ENCODE data around the gene ABCG8. TPM values are rescaled to one million over a fixed set of nuclear protein-coding genes. Genes with fewer than 3 reads are reported as not detected.

The ABCG8 gene
- total RNA-seq, 1 donor from 2014 or later = not detected

DNA sequence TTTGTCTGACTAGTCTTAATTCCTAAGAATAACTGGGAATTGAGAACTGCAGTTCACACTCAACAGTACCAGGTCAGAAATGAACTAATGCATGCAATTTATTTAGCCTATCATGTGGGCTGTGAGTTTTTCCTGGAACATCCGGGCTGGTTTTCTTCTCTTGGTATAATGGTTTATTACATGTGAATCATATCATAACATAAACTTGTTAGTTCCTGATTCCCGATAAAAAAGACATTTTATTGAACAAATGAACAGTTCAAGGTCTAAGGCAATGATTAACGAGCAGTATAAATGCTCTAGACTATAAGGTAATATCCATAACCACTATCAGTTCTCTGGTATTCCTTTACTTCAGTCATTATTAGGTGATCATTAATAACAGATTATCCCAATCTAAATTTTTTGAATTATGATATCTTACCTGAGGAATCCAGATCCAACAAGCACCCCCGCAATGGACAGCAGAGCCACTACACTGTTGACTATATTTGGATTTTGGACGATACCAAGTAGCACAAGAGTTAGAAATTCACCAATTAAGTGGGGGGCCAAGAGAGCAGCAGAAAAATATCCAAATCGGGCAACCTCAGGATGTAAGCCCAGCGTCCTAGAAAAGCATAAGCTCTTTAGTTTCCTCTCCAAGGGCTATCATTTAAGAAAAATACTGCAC lies 19.1 kb upstream of the ABCG8 start:
- no peak overlapping the region for H3K4me3 ChIP-seq
- H3K4me1 ChIP-seq = no peaks in the 10 kb centered on the region
- no peaks in the 10 kb centered on the region for H3K9me3 ChIP-seq
- intact Hi-C loops (cut with DNase I) = no loop called here
- H3K36me3 ChIP-seq = no peaks in the 10 kb centered on the region
- H3K27ac ChIP-seq = no peak overlapping the region
- no peak for DNase-seq (ENCODE audit: low spot score in 2 of 2)
- TF ChIP-seq, protein P1, sequence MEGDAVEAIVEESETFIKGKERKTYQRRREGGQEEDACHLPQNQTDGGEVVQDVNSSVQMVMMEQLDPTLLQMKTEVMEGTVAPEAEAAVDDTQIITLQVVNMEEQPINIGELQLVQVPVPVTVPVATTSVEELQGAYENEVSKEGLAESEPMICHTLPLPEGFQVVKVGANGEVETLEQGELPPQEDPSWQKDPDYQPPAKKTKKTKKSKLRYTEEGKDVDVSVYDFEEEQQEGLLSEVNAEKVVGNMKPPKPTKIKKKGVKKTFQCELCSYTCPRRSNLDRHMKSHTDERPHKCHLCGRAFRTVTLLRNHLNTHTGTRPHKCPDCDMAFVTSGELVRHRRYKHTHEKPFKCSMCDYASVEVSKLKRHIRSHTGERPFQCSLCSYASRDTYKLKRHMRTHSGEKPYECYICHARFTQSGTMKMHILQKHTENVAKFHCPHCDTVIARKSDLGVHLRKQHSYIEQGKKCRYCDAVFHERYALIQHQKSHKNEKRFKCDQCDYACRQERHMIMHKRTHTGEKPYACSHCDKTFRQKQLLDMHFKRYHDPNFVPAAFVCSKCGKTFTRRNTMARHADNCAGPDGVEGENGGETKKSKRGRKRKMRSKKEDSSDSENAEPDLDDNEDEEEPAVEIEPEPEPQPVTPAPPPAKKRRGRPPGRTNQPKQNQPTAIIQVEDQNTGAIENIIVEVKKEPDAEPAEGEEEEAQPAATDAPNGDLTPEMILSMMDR (IDR thresholded peaks at IDR 0.05) = no peak
- no peaks in the 10 kb centered on the region for H3K27me3 ChIP-seq

DNA sequence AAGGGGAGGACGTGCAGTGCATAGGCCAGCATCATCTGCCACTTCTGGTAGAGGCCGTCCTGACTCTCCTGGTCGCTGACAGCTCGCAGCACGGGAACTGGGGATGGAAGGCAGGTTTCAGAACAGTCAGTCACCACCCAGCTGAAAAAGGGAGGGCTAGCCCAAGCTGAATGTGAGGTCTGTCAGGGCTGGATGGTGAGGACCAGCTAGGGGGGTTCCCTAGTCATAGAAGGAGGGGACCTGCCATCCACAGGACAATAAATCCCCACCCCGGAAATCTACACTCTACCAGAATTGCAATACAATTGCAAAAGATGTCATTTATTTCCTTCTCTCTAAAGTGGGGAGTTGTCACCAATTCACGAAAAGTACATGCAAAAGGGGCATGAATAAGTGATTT lies 15.9 kb upstream of the ABCG8 start:
- DNase-seq (ENCODE audit: low spot score in 2 of 2) = no peak

DNA sequence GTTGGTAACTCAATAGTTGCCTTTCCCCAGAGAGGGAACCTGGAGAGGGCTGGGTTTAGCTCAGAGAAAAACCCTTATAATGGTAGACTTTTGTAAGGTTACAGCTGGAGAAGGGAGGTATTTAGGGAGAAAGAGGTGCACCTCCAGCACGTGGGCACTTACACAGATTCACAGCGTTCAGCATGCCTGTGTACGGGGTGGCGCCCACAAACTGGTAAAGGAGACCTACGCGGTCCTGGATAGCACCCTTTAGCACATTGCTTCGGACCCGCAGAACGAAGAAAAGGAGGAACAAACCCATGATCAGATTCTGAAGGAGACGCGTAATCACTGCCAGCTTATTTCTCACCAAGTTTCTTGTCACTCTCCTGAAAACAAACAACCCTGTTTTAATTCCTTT lies 15.0 kb upstream of the ABCG8 start:
- TF ChIP-seq, protein P1 (IDR thresholded peaks at IDR 0.05) = no peak
- intact Hi-C loops (cut with DNase I) = no loop called here
- H3K27me3 ChIP-seq = no peaks in the 10 kb centered on the region
- H3K36me3 ChIP-seq = no peaks in the 10 kb centered on the region
- H3K27ac ChIP-seq = no peak overlapping the region
- no peaks in the 10 kb centered on the region for H3K9me3 ChIP-seq
- no peak for DNase-seq (ENCODE audit: low spot score in 2 of 2)
- no peaks in the 10 kb centered on the region for H3K4me1 ChIP-seq
- no peak overlapping the region for H3K4me3 ChIP-seq

More for the DNA sequence above, 15.9 kb upstream of the ABCG8 start:
- Histone ChIP-seq H3K36me3 (no peaks in the 10 kb centered on the region), H3K27ac (no peak overlapping the region), H3K9me3 (no peaks in the 10 kb centered on the region), H3K4me1 (no peaks in the 10 kb centered on the region), H3K27me3 (no peaks in the 10 kb centered on the region), H3K4me3 (no peak overlapping the region)
- intact Hi-C loops (cut with DNase I) = no loop called here
- TF ChIP-seq, protein P1 (IDR thresholded peaks at IDR 0.05) = no peak

DNA sequence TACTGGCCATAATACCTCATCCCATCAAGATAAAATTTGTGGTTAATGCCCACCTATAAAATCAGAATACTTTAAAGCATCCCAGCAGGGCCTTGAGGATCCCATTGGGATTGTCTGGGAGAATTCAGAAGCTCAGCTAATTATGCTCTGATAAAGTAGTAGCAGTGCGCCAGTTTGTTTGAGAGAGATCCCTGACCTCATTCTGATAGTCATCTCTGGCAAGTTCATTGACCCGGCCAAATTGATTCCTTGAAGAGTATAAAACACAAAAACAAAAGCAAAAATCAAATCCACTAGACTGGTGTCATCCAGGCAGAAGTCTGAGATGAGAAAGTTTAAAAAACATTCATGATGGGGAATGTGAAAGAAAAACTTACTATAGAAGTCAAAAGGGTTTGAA lies 14.3 kb upstream of the ABCG8 start:
- intact Hi-C loops (cut with DNase I) = no loop called here
- no peak for DNase-seq (ENCODE audit: low spot score in 2 of 2)
- no peaks in the 10 kb centered on the region for H3K4me1 ChIP-seq
- H3K27me3 ChIP-seq = no peaks in the 10 kb centered on the region
- no peak overlapping the region for H3K4me3 ChIP-seq
- no peaks in the 10 kb centered on the region for H3K36me3 ChIP-seq
- no peaks in the 10 kb centered on the region for H3K9me3 ChIP-seq
- TF ChIP-seq, protein P1 (IDR thresholded peaks at IDR 0.05) = no peak
- H3K27ac ChIP-seq = no peak overlapping the region

DNA sequence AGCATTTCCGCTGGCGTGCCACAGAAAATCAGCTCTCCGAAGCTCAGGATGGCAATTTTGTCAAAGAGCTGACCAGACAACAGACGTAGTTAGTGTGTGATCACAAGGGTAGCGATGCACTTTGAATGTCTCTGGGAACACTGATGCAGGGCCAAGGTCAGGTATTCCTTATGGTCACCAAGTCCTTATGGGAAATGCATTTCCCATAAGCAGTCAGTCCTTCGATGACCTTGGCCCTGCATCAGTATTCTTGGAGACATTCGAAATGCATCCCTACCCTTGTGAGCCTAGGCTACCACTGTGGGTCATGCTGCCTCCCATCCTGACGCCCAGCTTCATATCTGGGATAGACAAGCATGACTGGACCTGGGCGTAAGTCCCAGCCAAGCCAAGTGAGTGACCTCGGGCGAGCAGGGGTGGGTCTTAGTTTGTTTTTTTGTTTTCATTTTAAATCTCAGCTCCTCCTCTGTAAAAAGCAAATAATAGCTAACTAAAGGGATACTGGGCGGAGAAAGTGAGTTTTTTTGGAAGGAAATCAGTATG lies 13.7 kb upstream of the ABCG8 start:
- no peaks in the 10 kb centered on the region for H3K4me1 ChIP-seq
- no peak overlapping the region for H3K4me3 ChIP-seq
- no peaks in the 10 kb centered on the region for H3K36me3 ChIP-seq
- intact Hi-C loops (cut with DNase I) = no loop called here
- TF ChIP-seq, protein P1 (IDR thresholded peaks at IDR 0.05) = no peak
- H3K27me3 ChIP-seq = no peaks in the 10 kb centered on the region
- no peak for DNase-seq (ENCODE audit: low spot score in 2 of 2)
- no peak overlapping the region for H3K27ac ChIP-seq
- no peaks in the 10 kb centered on the region for H3K9me3 ChIP-seq
